ENCODE data around the gene MTX2.

Gene MTX2

GRCh38 chr2:176269319-176270099 lies at the start of gene MTX2:
Gene MTX2, plus strand, starts transcription at chr2:176269442. Its CDS starts 188 bp downstream, at chr2:176269630.
- peak within 1 kb of the TSS; percentile 78 for H3K4me3 ChIP-seq (ENCODE audit: low read depth, low read length)
- TF ChIP-seq, protein P1, sequence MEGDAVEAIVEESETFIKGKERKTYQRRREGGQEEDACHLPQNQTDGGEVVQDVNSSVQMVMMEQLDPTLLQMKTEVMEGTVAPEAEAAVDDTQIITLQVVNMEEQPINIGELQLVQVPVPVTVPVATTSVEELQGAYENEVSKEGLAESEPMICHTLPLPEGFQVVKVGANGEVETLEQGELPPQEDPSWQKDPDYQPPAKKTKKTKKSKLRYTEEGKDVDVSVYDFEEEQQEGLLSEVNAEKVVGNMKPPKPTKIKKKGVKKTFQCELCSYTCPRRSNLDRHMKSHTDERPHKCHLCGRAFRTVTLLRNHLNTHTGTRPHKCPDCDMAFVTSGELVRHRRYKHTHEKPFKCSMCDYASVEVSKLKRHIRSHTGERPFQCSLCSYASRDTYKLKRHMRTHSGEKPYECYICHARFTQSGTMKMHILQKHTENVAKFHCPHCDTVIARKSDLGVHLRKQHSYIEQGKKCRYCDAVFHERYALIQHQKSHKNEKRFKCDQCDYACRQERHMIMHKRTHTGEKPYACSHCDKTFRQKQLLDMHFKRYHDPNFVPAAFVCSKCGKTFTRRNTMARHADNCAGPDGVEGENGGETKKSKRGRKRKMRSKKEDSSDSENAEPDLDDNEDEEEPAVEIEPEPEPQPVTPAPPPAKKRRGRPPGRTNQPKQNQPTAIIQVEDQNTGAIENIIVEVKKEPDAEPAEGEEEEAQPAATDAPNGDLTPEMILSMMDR (IDR thresholded peaks at IDR 0.05; ENCODE audit: control insufficient read depth, extremely low read depth, insufficient read depth): 0 out of 2 replicates have a peak, but pooled peaks have one; percentile 9
- DNase-seq (ENCODE audit: low read depth): peak; percentile 8

DNA sequence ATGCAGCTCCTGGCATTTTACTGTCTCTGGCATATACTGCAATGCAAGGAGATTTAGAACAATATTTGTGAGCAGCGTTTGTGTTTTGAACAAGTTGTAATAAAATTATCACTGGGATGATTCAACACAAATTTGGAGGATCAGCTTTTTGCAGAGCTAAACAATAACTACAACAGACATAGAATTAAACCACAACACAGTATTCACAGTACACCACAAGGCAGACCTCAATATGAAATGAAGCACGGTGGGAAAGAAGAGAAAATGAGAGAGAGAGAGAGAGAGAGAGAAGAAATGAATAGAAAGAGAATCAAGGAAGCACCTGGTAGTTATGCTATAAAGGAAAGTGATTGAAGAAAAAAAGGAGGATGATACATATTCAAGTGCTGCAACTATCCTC lies 41.4 kb upstream of the MTX2 start:
- TF ChIP-seq, protein P1 (IDR thresholded peaks at IDR 0.05; ENCODE audit: control insufficient read depth, extremely low read depth, insufficient read depth): no peak

DNA sequence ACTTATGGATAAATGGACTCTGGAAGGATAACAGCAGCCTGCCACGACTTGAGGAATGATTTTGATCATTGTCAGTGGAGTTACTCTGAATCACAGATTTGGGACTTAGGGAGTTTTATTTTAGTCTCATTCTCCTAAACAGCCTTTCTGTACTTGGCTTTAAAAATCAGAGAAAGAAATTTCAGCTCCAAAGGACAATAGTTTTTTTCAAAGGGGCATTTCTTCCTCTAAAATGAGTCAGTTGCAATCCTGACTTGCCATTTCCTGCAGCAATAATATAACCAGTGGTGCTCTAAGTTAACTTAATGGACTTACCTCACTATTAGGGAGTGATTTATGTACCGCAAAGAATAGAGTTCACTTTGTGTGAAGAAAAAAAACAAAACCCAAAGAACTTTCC lies 35.1 kb upstream of the MTX2 start:
- H3K4me3 ChIP-seq (ENCODE audit: low read depth, low read length): no peak overlapping the region
- TF ChIP-seq, protein P1 (IDR thresholded peaks at IDR 0.05; ENCODE audit: control insufficient read depth, extremely low read depth, insufficient read depth): no peak
- DNase-seq (ENCODE audit: low read depth): no peak

More for the DNA sequence above, 41.4 kb upstream of the MTX2 start:
- no peak overlapping the region for H3K4me3 ChIP-seq (ENCODE audit: low read depth, low read length)
- DNase-seq (ENCODE audit: low read depth): no peak

- DNase-seq (ENCODE audit: low read depth): no peak
- H3K4me3 ChIP-seq (ENCODE audit: low read depth, low read length): no peak overlapping the region
- TF ChIP-seq, protein P1 (IDR thresholded peaks at IDR 0.05; ENCODE audit: control insufficient read depth, extremely low read depth, insufficient read depth): no peak
Observed at GRCh38 chr2:176234940-176235339, 34.3 kb upstream of the MTX2 start.

DNA sequence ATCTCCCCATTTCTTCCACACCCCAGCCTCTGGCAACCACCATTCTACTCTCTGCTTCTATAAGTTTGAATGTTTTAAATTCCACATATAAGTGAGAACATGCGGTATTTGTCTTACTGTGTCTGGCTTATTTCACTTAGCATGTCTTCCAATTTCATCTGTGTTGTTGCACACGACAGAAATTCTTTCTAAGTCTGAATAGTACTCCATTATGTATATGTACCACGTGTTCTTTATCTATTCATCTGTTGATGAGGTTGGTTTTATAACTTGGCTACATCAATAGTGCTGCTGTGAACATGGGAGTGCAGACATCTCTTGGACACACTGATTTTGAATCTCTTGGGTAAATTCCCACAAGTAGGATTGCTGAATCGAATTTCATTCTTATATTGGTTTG lies 31.8 kb upstream of the MTX2 start:
- TF ChIP-seq, protein P1 (IDR thresholded peaks at IDR 0.05; ENCODE audit: control insufficient read depth, extremely low read depth, insufficient read depth): no peak
- no peak for DNase-seq (ENCODE audit: low read depth)
- H3K4me3 ChIP-seq (ENCODE audit: low read depth, low read length): no peak overlapping the region

DNA sequence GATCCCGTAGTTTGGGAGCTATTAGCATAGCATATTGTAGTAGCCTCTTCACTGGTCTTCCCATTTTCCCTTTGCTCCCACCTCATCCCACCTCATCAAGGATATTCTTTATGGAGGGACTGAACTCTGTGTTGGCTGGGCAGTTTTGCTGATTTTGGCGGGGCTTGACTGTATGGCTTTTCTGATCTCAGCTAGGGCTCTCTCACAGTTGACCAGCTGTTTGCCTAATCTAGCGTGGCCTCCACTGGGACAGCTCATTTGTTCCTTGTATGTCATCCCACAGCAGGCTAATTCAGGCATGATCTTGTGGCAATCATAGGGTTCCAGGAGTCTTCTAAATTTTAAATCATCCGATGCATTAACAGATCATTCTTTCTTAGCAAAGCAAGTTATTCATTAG lies 30.2 kb upstream of the MTX2 start:
- TF ChIP-seq, protein P1 (IDR thresholded peaks at IDR 0.05; ENCODE audit: control insufficient read depth, extremely low read depth, insufficient read depth): no peak

GRCh38 chr2:176240301-176240700 lies 28.9 kb upstream of the MTX2 start:
- H3K4me3 ChIP-seq (ENCODE audit: low read depth, low read length): no peak overlapping the region
- TF ChIP-seq, protein P1 (IDR thresholded peaks at IDR 0.05; ENCODE audit: control insufficient read depth, extremely low read depth, insufficient read depth): no peak
- DNase-seq (ENCODE audit: low read depth): no peak

More for the DNA sequence above, 30.2 kb upstream of the MTX2 start:
- H3K4me3 ChIP-seq (ENCODE audit: low read depth, low read length): no peak overlapping the region
- no peak for DNase-seq (ENCODE audit: low read depth)
